ENCODE results near the gene ARSG. TPM values are rescaled to one million over a fixed set of nuclear protein-coding genes. Genes with fewer than 3 reads are reported as not detected.

ARSG gene
- total and polyA plus RNA-seq, 2 of the 4 experiments (the other 2 are of a cell fraction), result 2.9 to 3.0 TPM

DNA sequence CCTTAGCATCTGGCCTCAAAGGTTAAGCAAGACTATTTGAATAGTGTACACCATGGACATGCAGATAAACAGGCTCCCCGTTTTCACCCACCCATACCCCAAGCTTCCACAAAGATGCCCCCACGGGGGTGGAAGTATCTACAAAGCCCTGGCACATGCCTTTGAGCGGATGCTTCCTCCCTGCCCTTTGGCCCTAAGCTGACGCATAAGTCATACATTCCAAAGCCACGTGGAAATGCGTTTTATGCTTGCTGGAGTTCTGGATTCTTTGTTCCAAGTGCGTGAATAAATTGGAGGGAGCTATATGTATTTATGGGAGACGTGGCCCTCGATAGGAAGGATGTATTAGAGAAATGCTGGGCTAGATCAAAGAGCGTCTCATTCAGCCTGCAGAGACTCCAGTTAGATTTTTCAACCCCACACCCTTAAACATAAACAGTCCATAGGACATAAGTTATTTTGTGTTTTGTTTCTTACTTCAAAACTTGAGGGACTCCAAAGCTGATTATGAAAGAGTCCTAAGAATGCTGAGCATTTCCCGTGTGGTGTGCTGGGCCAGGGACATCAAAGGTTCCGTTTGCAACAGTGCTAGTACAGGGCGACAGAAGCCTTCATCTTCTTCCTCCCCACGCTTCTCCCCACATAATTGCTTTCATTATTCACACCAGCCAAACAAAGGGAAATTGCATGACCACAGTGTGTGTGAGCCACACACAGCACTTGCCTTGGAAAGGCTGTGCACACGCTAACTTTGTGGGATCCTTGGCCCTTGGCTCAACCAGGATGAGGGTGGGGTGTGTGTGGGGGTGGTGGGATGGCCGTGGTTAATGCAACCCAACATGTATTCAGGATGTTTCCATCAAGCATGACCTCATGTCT, 92.4 kb downstream of the ARSG start:
- Histone ChIP-seq H2BK120ac (ENCODE audit: low read depth, low read length) (peak overlapping the region; percentile 100), H2AK5ac (ENCODE audit: low read depth, low read length) (peak overlapping the region; percentile 97), H4K20me1 (ENCODE audit: insufficient read depth, low read length) (no peaks in the 10 kb centered on the region), H2BK15ac (ENCODE audit: low read depth, low read length) (peak overlapping the region; percentile 71; the same call in 2 of the 3 replicates), H4K91ac (ENCODE audit: insufficient read depth, low read depth, low read length) (peak overlapping the region; percentile 95), H2AK9ac (replicated peaks; ENCODE audit: low read depth, low read length, poor library complexity) (peak overlapping the region; percentile 59), H3K14ac (replicated peaks; ENCODE audit: low read depth, low read length) (peak overlapping the region; percentile 100), H3K79me1 (ENCODE audit: low read depth in 1 of 2, low read length in 2 of 2) (peaks cover 0 to 4% of the 10 kb centered on the region in 2 experiments; a peak in 1 of 4 replicates), H4K8ac (ENCODE audit: low read depth in 2 of 2, low read length in 2 of 2) (peak overlapping the region; percentile 52 to 96), H3K23ac (ENCODE audit: low read depth, low read length) (peak overlapping the region; percentile 100), H3K9me1 (ENCODE audit: insufficient read depth, low read length) (peaks cover 31% of the 10 kb centered on the region), H3K18ac (ENCODE audit: low read depth, low read length) (peak overlapping the region; percentile 92), H2BK20ac (ENCODE audit: low read depth, low read length) (peak overlapping the region; percentile 99), H3K27me3 (ENCODE audit: control insufficient read depth, insufficient read depth, low read length) (no peaks in the 10 kb centered on the region), H3K56ac (ENCODE audit: extremely low read depth, insufficient read depth, low read length) (peak overlapping the region; percentile 92), H3K4me3 (ENCODE audit: insufficient read depth, low read depth, low read length) (no peak overlapping the region), H3K9me3 (ENCODE audit: control insufficient read depth, insufficient read depth, low read length) (no peaks in the 10 kb centered on the region), H3K36me3 (ENCODE audit: control insufficient read depth, insufficient read depth, low read length) (no peaks in the 10 kb centered on the region), H3K4me2 (ENCODE audit: low read depth, low read length) (peak overlapping the region; percentile 77), H4K5ac (ENCODE audit: low read depth, low read length) (peak overlapping the region; percentile 76), H3K27ac (ENCODE audit: insufficient read depth, low read length) (peak overlapping the region; percentile 94), H3K4me1 (ENCODE audit: control insufficient read depth, insufficient read depth, low read length) (peaks cover 25% of the 10 kb centered on the region), H2BK5ac (ENCODE audit: low read depth, low read length, poor library complexity, severe bottlenecking) (peak overlapping the region; percentile 99), H3K4ac (ENCODE audit: low read depth, low read length) (peak overlapping the region; percentile 100), H2AFZ (replicated peaks; ENCODE audit: low read length, poor library complexity) (peak overlapping the region; percentile 89), H3K9ac (ENCODE audit: low read depth, low read length) (peak overlapping the region; percentile 41)
- CTCF ChIA-PET, result interaction anchor here (1.1 to 4.3 kb wide), 2 partner anchors 16 to 113 kb away, joined by 3 to 24 read pairs; no protein-coding TSS in a partner anchor
- DNase-seq (peak; percentile 94), ATAC-seq (ENCODE audit: low read depth) (peak; percentile 55)
- TF ChIP-seq SMC3 (IDR thresholded peaks at IDR 0.05; ENCODE audit: low read depth, low read length) (peak; percentile 5; the same call in 1 of the 2 replicates), MAZ (IDR thresholded peaks at IDR 0.05; ENCODE audit: borderline replicate concordance, low read depth, low read length) (peak; percentile 57; the same call in 1 of the 2 replicates), FOS (IDR thresholded peaks at IDR 0.05; ENCODE audit: low read depth, low read length) (peak; percentile 69), NFE2L2 (IDR thresholded peaks at IDR 0.05; ENCODE audit: low read depth, low read length) (peak; percentile 12; the same call in 1 of the 2 replicates), RCOR1 (IDR thresholded peaks at IDR 0.05; ENCODE audit: insufficient replicate concordance, low read length) (no peak), BHLHE40 (IDR thresholded peaks at IDR 0.05; ENCODE audit: low read depth, low read length) (peak; percentile 90), POLR2A (IDR thresholded peaks at IDR 0.05; ENCODE audit: low read depth, low read length) (peak; percentile 55; the same call in 1 of the 2 replicates), CEBPB (IDR thresholded peaks at IDR 0.05; ENCODE audit: low read depth, low read length) (peak; percentile 68), MXI1 (IDR thresholded peaks at IDR 0.05; ENCODE audit: borderline replicate concordance, low read depth, low read length) (peak; percentile 72)
- TF ChIP-seq, protein P1, sequence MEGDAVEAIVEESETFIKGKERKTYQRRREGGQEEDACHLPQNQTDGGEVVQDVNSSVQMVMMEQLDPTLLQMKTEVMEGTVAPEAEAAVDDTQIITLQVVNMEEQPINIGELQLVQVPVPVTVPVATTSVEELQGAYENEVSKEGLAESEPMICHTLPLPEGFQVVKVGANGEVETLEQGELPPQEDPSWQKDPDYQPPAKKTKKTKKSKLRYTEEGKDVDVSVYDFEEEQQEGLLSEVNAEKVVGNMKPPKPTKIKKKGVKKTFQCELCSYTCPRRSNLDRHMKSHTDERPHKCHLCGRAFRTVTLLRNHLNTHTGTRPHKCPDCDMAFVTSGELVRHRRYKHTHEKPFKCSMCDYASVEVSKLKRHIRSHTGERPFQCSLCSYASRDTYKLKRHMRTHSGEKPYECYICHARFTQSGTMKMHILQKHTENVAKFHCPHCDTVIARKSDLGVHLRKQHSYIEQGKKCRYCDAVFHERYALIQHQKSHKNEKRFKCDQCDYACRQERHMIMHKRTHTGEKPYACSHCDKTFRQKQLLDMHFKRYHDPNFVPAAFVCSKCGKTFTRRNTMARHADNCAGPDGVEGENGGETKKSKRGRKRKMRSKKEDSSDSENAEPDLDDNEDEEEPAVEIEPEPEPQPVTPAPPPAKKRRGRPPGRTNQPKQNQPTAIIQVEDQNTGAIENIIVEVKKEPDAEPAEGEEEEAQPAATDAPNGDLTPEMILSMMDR (conservative IDR thresholded peaks at IDR 0.05; ENCODE audit: low read depth, low read length), result no peak
- TF ChIP-seq, protein P2, sequence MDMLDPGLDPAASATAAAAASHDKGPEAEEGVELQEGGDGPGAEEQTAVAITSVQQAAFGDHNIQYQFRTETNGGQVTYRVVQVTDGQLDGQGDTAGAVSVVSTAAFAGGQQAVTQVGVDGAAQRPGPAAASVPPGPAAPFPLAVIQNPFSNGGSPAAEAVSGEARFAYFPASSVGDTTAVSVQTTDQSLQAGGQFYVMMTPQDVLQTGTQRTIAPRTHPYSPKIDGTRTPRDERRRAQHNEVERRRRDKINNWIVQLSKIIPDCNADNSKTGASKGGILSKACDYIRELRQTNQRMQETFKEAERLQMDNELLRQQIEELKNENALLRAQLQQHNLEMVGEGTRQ (IDR thresholded peaks at IDR 0.05; ENCODE audit: low read depth, low read length), result peak; percentile 70; the same call in 1 of the 2 replicates
- in situ Hi-C loops (cut with MboI; ENCODE audit: low sequenced_read_pairs) (no loop called here), dilution Hi-C loops (cut with HindIII; ENCODE audit: low sequenced_read_pairs, unreplicated experiment) (no loop called here), intact Hi-C loops (cut with micrococcal nuclease) (loop anchor here (5.0 kb wide), 2 partner anchors 74 to 91 kb away; partner anchors contain the start of genes ARSG, SLC16A6 and WIPI1)
- POLR2A ChIA-PET (ENCODE audit: unreplicated experiment), result interaction anchor here (0.6 kb wide), 1 partner anchor 29 kb away, joined by 10 read pairs; no protein-coding TSS in a partner anchor
- no CpG with 5 or more reads among the region's 16 CpGs for WGBS, 2 experiments (ENCODE audit: extremely low coverage in 2 of 2, insufficient read length in 1 of 2)
- BruUV-seq (replicated peaks), result no TSS peak

Measured in IMR-90 (cell line).